Measurements from ENCODE around the gene SP6. TPM values are rescaled to one million over a fixed set of nuclear protein-coding genes. Genes with fewer than 3 reads are reported as not detected.

SP6 gene
- total RNA-seq, 1 experiment from 2014 or later = 0.05 TPM

DNA sequence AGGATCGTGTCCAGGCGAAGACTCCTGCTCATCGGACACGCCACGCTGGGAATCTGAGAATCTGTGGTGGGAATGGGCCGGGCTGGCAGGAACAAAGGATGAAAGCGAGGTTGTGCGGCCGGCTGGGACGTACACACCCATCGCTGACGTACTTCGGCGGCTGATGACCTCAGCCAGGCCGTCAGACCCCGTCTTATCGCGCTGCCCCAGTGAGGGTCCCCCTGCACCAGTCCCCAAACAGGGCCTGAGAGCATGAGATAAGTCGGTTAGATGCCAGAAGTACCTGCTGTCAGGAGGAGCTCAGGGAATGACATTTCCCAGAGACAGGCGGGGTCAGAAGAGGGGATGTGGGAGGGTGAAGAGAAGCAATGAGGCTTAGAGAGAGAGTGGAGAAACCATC lies 16.0 kb upstream of the SP6 start:
- no peak for DNase-seq (ENCODE audit: low read depth, low spot score)
- in situ Hi-C loops (cut with HindIII; ENCODE audit: low pct_unique_long_range_greater_than_20kb, low sequenced_read_pairs) = no loop called here

DNA sequence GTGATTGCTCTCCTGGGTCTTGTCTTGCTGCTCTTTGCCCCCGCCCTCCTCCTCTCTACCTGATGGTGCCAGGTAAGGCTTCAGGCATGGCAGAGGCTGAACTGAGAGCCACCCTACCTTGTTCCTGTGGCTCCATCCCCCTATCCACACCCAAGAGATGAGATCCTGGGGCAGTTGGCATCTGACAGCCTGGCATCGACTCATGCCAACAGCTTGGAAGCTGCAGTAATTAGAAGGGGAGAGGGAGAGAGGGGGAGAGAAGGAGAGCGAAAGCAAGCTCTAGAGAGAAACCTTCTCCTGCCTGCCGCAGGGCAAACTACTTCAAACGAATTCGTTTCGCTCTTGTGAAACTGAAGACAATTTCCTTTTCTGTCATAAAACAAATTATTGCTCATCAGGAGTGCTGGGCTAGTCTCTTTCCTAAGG lies 13.8 kb upstream of the SP6 start:
- no peak for DNase-seq (ENCODE audit: low read depth, low spot score)
- in situ Hi-C loops (cut with HindIII; ENCODE audit: low pct_unique_long_range_greater_than_20kb, low sequenced_read_pairs) = no loop called here

DNA sequence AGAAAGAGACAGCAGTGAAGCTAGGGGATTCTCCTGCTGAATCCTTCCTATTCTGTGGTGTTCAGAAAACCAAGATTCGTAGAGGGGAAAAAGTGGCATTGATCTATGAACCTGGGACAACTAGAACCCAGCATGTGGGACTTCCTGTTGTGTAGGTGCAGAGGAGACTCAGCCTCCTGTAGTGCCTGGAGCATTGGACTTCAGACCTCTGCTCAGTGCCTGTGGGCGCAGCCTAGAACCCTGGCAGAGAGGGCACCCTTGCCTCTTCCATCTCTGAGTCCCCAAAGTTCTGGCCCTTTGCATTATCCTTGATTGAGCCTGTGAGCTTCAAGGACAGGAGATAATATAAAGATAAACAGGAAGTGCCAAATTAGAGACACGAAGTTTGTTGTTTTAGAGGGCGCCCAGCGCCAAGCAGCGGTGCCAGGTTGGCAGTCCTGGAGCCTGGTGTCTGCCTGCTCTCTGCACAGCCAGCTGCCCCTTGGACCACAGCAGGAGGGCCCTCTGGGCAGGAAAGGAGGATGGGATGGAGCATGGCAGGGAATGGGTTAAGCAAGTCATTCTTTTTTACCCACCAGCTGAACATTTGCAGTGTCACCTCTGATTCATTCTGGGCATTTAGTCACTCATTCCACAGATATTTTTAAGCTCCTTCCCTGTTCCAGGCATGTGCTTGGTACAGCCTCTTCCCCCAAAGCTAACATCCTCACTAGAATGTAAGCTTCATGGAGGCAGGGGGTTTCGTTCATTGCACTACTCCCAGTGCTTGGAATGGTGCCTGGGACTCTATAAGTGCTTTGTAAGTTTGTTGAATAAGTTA lies 11.9 kb upstream of the SP6 start:
- in situ Hi-C loops (cut with HindIII; ENCODE audit: low pct_unique_long_range_greater_than_20kb, low sequenced_read_pairs) = no loop called here
- no peak for DNase-seq (ENCODE audit: low read depth, low spot score)

DNA sequence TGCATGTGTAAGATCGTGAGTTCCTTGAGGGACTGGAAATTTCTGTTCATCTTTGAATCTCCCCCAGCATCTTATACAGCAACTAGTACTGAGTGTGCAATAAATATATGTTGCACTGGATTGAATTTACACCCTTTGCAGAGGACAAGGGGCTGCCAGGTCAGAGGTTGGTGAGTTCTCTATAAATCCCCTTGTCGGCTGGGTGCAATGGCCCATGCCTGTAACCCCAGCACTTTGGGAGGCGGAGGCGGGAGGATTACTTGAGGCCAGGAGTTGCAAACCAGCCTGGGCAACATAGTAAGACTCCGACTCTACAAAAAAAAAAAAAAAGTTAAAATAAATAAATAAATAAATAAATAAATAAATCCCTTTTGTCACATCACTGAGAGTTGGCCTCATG lies 9.4 kb upstream of the SP6 start:
- DNase-seq (ENCODE audit: low read depth, low spot score) = no peak
- in situ Hi-C loops (cut with HindIII; ENCODE audit: low pct_unique_long_range_greater_than_20kb, low sequenced_read_pairs) = no loop called here

DNA sequence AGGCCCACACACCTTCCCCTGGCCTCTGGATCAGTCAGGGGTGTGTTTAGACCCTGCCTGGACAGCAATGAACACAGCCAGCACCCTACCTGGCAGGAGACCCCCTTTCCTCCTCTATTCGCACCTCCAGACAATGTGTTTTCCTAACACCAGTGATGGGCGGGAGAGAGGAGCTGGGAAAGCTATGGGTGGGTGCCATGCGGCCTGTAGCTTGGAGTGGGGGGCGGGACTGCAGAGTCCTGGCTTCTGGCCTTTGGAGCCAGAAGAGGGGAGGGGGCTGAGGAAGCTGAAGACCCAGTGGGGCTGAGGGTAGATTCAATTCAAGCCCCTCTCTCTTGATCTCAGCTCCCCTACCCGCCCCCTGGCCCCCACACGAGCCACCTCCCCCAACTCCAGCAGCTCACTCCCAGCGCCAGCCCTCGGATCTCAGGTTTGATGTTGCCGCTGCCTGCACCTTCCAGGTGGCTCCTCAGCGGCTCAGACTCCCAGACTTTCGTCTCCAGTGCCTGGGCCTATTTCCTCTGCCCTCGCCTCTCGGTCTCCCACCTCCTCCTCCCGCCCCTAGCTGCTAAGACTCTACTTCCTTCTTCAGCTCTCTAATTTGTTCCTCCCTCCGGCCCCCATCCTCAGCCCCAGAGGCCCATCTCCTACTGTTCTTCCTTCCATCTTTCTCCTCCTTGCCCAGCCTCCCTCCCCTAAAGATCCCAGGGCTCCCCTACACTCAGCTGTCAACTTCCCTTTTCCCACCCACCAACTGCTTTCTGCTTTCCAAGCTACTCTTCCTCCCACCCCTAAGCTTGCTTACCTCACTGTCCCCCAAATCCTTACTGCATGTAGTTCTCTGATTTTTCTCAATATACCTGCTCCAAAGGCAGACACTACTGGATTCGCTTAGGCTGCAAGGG lies 6.8 kb upstream of the SP6 start:
- DNase-seq (ENCODE audit: low read depth, low spot score) = no peak
- in situ Hi-C loops (cut with HindIII; ENCODE audit: low pct_unique_long_range_greater_than_20kb, low sequenced_read_pairs) = no loop called here

DNA sequence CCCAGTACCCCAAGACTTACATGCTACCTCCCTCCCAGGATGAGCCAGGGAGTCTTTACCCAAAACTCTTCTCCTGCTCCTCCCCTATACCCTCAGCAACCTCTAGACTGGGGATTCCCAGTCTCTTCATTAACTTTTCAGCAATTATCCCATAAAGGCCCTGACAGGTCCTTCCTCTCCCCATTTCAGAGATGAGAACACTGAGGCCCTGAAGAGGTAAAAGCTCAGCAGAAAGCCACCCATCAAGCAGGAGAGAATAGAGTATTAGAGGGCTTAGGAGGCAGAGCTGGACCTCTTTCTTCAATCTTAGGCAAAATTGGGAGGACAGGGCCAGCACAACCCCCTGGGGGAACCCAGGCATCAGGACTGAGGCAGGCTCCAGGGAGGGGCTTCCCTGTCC lies 5.9 kb upstream of the SP6 start:
- no peak for DNase-seq (ENCODE audit: low read depth, low spot score)
- in situ Hi-C loops (cut with HindIII; ENCODE audit: low pct_unique_long_range_greater_than_20kb, low sequenced_read_pairs) = no loop called here

DNA sequence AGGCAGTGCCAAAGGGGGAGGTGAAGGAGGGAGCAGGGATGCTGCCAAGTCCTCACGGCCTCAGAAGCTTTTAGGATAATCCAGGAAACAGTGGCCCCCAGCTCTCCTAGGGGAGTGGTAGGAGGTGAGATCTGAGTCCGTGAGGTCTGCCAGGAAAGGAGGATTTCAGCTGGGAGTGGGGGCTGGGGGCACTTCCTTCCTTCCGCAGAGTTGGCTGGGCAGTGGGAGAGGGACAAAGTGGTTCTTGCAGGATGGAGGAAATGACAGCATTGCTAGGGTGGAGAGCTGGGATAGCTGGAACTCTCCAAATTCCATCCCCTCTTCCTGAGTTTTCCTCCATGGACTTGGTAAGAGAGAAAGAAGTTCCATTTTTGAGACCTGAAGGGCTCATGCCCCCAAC lies 4.8 kb upstream of the SP6 start:
- no peak for DNase-seq (ENCODE audit: low read depth, low spot score)
- in situ Hi-C loops (cut with HindIII; ENCODE audit: low pct_unique_long_range_greater_than_20kb, low sequenced_read_pairs) = no loop called here

DNA sequence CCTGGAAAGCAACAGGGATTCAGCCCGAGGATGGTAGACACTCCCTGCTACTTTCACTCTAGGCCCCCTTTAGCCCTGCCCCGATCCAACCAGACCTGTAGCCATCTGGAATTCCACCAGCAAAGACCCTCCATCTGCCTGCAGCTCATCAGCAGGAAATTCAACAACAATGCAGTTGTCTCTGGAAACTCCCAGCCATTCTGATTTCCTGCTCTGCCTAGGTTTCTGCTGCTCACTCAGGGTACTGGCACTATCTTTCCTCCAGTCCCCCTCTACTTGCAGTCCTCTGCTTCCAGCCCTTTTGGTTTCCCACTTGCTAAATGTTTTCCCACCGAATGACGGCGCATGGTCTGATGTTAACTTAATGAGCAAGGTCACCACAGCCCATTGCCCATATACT lies 2.7 kb upstream of the SP6 start:
- no peak for DNase-seq (ENCODE audit: low read depth, low spot score)
- in situ Hi-C loops (cut with HindIII; ENCODE audit: low pct_unique_long_range_greater_than_20kb, low sequenced_read_pairs) = no loop called here

DNA sequence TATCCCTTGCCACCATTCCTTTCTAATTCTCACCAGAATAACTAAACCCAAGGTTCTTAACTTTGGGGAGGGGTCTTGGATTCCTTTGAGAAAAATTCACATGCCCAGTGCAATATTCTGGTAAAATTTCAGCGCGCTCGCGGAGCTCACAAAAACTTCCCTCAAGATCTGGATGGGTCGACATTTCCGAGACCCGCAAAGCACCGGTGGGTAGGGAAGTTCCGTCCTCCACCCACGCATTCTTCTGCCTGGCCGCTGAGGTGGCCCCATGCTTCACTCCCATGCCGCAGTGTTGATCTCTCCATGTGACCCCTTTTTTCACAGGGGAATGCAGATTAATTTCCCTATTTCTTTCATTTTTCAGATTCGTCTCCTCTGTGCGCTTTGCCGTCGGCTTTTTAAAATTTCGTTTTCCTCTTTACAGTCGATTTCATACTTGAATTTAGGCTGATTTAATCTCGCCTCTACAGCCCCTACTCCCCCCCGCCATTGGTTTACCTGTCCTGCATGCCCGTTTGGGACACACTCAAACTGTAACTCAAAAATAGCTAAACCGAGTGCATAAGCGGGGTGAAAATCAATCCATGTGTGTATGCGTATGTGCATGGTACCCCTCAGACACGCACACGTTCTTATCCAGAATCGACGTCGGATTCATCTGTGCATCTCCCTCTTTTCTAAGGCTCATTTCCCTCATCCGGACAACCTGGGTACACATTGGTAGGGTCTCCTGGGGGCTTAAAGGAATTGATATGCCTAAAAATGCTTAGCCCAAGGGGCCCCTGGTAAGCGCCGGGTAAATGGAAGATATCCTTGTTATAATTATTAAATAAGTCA lies 1.4 kb upstream of the SP6 start:
- in situ Hi-C loops (cut with HindIII; ENCODE audit: low pct_unique_long_range_greater_than_20kb, low sequenced_read_pairs) = no loop called here
- DNase-seq (ENCODE audit: low read depth, low spot score) = no peak

DNA sequence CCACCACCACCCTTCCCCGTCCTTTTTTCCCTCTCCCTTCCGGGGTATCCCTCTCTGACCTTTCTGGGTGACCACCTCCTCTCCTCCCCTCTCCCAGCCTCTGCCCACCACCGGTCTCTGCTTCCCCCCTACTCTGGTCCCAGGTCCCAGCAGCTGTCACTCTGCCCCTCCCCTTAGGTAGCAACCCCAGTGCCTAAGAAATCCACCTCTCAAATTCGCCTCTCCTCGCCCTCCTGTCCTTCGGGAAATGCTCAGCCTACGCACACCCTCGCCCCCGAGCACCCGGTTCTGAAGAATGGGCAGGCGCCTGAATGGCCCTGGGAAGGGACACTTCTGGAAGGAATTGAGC lies 775 bp upstream of the SP6 start:
- in situ Hi-C loops (cut with HindIII; ENCODE audit: low pct_unique_long_range_greater_than_20kb, low sequenced_read_pairs) = no loop called here
- DNase-seq (ENCODE audit: low read depth, low spot score) = no peak

DNA sequence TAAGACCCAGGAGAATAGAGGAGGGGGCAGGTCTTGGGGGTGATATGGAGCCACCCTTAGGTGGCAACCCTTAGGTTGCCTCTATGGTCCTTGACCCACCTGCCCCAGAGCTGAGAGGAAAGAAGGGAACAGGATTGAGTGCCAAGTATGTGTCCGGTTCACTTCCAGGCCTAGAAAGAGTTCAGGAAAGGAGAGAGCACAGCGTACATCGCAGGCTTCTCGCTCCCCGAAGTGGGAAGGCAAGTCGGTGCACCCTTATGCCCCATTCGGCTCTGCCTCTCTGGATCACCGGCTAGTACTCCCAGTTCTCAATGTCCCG lies 631 bp downstream of the SP6 start:
- no peak for DNase-seq (ENCODE audit: low read depth, low spot score)
- in situ Hi-C loops (cut with HindIII; ENCODE audit: low pct_unique_long_range_greater_than_20kb, low sequenced_read_pairs) = no loop called here

DNA sequence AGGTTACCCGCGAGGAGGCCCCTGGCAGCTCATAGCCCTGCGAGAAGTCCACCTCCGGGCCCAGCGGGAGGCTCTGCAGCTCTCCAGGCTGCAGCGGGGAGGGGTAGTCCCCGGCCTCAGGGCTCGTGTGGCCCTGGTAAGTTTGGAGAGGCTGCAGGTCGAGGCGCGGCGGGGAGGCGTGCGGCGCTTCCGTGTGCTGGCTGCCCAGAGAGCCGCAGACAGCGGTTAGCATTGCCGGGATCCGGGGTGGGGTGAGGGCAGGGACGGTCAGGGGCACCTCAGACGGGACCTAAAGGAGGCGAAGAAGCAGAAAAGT lies 2.8 kb downstream of the SP6 start:
- no peak for DNase-seq (ENCODE audit: low read depth, low spot score)
- in situ Hi-C loops (cut with HindIII; ENCODE audit: low pct_unique_long_range_greater_than_20kb, low sequenced_read_pairs) = no loop called here

DNA sequence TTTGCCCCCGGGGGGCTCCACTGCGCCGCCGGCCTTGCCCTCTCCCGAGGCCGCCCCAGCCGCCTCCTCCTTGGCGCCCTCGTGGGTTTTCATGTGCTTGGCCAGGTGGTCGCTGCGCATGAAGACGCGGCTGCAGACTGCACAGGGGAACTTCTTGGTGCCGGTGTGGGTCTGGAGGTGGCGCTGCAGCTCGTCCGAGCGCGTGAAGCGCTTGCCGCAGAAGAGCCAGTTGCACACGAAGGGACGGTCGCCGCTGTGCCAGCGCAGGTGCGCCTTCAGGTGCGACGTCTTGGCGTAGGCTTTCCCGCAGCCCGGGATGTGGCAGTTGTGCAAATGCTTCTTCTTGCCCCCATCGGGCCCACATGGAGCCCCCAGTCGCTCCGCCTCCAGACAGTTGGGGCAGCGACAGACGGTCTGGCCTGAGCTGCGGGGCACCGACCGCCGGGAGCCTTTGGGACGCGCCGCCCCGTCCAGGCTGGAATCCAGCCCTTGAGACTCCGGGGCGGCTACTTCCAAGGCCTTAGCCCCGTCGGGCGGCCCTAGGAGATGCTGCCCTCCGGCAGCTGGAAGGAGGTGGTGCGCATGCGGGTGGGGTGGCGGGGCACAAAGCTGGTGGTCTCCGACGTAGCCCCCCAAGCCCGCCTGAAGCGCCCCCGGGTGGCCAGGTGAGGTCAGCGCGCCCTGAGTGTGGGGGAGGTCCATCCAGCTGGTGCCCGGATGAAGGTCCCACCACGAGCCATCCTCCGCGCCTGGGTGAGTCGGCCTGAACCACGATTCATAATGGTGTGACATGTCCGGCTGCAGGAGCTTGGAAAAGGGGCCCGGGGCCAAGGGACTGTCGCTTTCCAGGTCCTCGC lies 3.4 kb downstream of the SP6 start:
- in situ Hi-C loops (cut with HindIII; ENCODE audit: low pct_unique_long_range_greater_than_20kb, low sequenced_read_pairs) = no loop called here
- DNase-seq (ENCODE audit: low read depth, low spot score) = peak; percentile 34

DNA sequence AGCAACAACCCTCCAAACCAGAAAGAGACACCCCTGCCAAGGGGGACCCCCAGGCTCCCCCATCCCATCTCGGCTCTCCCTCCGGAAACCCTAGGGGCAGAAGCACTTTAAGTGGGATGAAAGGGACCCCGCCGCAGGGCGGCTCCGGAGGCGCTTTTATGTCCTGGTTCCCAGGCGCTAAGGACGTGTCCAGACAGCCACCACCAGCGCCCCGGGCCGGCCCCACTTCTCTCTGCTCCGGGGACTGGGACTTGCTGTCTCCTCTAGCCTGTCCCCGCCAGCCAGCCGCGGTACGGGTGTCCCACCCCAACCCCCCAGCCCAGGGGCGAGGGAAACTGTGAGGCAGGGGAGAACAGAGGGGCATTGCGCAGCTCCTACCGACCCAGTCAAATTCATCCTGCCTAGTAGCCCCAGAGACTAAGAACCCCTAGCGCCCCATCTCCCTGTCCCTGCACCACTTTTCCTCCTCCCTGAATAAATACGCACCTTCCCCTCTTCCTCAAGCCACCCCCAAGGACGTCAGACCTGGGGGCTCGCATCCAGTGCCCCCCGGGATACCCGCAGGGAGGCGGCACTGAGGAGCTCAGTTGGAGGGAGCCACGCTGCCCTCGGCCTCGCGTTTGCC lies 4.1 kb downstream of the SP6 start:
- in situ Hi-C loops (cut with HindIII; ENCODE audit: low pct_unique_long_range_greater_than_20kb, low sequenced_read_pairs) = no loop called here

DNA sequence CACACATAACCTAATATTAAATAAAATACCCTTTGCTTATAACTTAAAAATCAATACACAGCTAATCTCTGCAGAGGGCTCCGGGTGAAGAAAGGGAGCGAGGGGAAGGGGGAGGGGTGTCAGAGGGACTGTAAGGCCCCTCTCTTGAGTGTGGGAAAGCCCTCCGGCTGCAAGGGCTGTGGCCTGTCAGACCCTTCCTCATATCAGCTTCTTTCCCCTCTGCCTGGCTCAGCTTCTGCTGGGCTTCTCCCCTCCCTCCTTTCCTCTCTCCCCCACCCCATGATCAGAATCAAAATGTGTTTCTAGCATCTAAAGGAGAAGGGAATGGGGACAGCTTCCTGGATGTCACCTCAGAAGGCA lies 5.3 kb downstream of the SP6 start:
- DNase-seq (ENCODE audit: low read depth, low spot score) = no peak
- in situ Hi-C loops (cut with HindIII; ENCODE audit: low pct_unique_long_range_greater_than_20kb, low sequenced_read_pairs) = no loop called here

More for the DNA sequence above, 4.1 kb downstream of the SP6 start:
- no peak for DNase-seq (ENCODE audit: low read depth, low spot score)

DNA sequence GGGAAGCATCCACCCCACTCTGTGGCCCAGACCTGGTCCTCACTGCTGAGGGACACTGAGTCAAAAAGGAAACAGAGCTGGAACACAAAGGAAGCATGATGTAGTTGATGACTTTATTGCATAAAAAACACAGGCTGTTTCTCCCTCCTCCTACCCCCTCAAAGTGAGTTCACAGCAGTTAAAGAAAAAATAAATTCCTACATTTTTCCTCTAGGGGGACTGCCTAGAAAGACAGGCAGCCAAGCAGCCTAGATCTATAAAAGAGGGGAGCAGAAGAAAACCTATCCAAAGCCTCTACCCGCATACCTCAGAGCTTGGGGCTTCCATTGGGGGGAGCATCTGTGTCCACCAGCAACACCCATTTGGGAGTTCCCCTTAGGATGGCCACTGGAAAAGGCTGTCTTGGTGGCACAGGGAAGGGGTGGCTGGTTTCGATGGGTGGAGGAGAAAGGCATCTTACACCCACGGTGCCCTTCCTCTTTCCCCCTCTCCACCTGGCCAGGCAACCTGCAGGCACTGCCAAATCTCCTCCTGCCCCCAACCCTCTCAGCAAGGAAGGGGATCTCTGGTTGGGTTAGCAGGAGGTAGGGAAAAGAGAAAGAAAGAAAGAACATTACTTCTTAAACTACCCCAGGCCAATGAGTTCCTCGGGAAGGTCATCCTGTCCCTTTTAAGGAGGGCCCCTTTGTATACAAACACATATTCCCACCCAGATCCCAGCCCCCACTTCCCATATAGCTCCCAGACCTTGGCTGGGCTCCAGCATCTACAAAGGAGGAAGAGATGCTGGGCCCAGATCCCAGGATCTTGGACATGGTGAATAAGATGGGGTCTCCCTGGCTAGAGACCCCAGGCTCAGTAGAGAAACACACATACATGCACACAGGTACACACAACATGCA lies 5.9 kb downstream of the SP6 start:
- in situ Hi-C loops (cut with HindIII; ENCODE audit: low pct_unique_long_range_greater_than_20kb, low sequenced_read_pairs) = no loop called here
- DNase-seq (ENCODE audit: low read depth, low spot score) = peak; percentile 36

Measured in SK-MEL-5 (cell line).